GM18867 (cell line): ENCODE results near the gene WFIKKN1.
A peak's percentile ranks its signal among the peaks of the same experiment; 100 is the strongest.

Experiments used
- ATAC-seq: cut with Tn5 transposase; IDR thresholded peaks from one replicate; pipeline ENCODE4 v1.9.1; 2021; ENCODE audit warnings: mild to moderate bottlenecking, moderate library complexity; ENCODE audit not compliant: unreplicated experiment

The WFIKKN1 gene

DNA sequence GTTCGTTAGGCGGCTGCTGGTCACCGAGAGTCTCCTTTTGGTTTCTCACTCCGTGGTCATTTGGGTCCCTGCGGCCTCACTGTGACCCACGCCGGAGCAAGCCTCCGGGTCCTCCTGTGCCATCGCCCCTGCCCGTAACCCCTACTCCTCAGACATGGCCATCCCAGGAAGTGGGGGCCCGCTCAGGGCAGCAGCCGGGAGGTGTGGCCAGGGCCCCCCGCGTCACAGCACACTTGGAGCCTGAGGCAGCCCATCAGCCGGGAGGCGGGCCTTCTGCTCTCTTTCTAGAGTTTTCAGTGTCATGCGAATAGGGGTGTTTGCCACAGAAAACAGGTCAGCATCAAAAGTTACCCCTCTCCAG lies 7.9 kb upstream of the WFIKKN1 start:
- no peak for ATAC-seq

DNA sequence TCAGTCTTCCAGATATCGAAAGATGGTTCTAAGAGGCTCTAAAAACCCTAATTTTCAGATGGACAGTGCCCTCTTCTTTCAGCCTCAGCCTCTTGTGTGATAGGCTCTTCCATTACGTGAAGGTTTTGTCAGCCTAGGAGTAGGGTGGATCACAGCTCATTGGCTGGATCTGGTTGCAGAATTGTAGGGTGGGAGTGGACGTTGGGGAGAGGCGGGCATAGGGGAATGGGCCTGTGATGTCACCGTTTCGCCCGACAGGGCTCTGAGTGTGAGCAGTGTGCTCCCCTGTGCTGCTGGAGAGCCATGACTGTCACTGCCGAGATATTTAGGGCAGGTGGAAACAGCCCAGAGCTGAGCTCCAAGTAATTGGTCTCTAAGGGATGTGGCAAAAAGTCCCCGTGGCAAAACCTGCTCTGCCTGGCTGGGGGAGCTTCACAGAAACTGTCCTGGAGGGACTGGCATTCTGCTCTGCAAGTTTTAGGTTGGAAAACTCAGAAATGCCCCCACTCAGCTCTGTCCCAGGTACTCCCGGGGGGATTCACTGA lies 6.2 kb upstream of the WFIKKN1 start:
- no peak for ATAC-seq

DNA sequence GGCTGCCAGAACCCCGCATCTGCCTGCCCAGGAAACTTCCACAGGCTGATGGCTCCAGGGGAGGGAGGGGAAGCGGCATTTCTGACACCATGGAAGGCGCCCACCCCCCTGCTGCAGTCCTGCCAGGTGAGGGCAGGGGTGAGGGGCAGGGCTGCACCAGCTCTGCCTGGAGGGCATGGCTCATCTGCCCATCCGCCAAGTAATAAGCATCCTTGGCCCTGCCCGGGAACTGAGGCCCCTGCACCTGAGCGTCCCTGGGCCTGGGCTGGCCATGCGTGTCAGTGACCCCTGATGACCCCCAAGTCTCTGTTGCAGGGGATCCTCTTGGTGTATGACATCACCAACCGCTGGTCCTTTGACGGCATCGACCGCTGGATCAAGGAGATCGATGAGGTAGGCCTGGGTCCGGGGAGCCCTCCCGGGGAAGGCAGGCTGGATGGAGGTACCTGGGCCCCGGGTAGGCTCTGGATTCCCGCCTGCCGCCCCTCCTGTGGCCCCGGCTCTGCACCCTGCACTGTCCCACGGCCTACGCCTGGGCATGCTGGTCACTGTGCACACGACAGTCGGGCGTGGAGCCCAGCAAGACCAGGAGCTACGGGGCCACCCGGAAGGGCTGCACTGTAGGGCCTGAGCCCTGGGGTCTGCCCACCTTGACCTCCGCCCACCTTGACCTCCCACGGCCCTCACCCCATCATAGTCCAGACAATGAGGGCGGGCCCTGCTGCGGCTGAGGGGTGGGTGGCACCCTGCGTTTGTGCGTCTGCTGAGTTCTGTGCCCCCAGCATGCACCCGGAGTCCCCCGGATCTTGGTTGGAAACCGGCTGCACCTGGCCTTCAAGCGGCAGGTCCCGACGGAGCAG lies 5.4 kb upstream of the WFIKKN1 start:
- no peak for ATAC-seq

DNA sequence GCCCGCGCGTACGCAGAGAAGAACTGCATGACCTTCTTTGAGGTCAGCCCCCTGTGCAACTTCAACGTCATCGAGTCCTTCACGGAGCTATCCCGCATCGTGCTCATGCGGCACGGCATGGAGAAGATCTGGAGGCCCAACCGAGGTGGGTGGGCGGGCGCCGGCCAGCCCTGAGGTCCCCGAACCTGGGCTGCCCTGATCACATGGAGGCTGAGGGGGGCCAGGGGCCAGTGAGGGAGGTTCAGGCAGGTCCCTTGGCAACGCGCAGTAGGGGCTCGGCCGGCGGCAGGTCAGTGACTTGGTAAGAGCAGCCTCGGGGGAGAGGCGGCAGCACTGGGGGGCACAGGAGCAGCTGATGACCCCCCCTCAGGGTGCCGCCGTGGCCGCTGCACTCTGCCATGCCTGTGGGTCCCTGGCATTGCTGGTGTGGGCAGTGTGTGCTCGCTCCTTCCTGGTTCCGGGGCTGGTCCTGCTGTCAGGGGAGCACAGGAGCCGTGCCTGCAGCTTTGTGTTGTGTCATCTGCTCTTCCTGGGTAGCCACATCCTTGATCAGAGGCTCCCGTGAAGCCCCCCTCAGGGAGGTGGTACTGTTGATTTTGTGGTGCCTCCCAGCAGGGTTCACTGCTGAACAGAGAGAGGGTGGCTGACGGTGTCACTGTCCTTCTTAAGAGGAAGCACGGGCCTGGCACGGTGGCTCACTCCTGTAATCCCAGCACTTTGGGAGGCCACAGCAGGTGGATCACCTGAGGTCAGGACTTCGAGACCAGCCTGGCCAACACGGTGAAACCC lies 4.6 kb upstream of the WFIKKN1 start:
- ATAC-seq = no peak

DNA sequence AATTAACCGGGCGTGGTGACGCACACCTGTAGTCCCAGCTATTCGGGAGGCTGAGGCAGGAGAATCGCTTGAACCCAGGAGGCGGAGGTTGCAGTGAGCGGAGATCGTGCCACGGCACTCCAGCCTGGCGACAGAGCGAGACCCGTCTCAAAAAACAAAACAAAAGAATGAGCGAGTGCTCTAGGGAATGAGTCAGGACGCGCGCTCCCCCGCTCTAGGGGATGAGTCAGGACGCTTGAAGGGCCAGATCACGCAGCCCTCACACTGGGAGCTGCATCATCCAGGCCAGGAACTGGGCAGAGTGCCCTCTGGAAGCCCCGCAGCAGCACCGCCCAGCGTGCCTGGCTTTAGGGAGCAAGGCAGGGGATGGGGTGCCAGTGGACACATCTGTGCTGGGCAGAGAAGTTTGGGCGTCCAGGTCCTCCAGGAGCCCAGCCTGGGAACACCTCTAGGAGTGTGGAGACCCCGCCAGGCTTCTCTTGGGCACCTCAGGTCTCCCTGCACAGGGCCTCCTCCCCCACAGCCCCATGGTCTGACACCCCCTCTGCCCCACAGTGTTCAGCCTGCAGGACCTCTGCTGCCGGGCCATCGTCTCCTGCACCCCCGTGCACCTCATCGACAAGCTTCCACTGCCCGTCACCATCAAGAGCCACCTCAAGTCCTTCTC lies 3.9 kb upstream of the WFIKKN1 start:
- ATAC-seq = no peak

DNA sequence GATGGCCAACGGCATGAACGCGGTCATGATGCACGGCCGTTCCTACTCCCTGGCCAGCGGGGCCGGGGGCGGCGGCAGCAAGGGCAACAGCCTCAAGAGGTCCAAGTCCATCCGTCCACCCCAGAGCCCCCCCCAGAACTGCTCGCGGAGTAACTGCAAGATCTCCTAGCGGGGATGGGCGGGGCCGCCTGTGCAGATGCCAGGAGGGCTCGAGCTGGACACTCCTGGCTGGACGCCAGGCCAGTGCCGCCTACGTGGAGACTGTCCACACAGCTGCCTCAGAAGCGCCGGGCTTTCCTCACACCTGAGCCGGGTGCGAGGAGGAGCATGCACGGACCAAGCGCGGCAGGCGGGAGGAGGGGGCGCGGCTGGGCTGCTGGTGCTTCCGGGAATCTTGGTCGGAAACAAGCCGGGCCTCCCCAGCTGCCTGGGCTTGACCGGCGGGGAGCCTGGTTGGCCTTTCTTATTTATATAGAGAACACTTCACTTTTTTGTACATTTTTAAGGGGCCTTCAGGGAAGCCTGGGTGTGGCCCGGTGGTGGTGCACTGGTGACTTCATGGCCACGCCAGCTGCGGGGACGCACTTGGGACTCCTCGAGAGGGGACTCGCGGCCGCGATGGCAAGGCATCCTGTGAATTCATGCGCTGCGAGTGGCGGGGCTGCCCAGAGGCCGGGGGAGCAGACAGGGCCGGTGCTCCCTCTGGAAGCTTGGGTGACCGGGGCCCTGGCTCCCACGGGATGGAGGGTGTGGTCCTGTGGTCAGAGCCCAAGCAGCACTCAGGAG lies 3.1 kb upstream of the WFIKKN1 start:
- no peak for ATAC-seq

DNA sequence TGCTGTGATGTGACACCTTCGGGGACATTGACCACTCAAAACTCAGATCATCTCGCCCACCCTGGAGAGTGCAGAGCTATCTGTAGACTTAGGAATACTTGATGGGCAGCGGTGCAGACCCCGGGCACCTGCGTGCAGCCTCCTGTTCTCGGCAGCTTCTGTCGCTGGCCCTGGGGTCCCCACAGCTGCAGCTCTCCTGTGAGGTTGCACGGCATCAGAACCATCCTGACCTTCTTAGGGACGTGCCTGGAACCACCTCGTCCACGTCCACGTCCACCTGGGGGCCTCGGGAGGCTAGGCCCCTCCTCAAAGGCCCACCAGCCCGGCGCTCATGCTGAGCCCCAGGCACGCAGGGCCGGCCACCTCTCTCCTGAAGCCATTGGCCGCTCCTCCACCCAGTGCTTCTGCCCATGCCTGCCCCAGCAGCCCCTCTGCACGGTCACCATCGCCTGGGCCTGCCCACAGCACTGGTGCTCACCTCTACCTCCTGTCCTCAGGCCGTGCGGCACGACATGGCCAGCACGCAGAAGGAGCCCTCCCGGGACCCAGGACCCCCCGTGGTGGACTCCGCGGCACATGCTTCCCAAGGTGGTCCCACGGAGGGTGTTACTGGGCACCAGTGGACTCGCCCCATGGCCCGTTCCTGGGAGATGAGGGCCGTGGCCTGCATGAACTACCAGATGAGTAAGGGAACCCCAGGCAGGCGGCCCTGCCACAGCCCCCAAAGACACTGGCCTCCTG lies 2.3 kb upstream of the WFIKKN1 start:
- no peak for ATAC-seq

DNA sequence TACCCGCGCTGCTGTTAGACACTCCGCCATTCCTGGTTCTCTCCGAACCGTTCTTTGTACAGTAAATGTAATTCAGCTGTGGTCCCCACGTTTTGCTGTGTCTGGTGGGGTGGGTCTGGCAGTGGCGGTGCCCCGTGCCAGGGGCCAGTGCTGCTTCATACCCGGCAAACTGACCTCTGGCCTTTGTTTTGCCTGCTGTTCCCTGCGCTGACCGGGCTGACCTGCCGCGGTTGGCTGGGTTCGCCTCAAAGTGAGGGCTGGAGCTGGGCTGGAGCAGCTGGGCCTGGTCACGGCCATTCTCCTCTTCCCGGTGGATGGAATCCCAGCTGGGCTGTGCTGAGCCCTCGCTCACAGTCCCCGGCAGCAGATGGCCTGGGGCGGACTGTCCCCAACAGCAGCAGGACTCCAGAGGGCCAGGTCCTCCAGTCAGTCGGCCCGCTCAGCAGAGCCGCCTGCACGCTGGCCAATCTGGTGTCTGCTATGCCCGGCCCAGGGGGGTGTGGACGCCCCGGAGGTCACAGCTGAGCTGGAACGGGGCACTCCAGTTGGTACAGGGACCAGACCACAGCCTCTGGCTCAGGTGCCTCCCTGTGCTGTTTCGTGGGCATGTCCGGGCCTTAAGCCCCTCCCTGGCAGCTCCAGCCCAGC lies 1.5 kb upstream of the WFIKKN1 start:
- no peak for ATAC-seq

DNA sequence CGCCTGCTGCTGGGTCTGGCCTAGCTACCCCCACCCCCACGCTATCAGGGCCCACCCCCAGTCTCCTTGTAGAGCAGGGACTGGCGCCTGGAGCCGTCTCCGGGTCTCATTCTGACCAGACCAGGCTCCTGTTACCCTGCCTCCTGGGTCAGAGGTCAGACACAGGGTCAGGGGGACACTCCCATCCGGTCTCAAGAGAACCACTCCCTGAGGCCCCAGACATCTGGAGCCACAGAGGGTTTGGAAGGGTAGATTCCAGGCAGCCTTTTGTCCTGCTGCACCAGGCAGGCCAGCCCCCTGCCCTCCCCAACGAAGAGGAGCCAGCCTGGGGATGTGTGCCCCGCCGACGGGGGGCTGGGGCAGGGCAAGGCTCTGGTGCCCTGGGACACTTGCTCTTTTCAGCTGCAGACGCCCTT lies 944 bp upstream of the WFIKKN1 start:
- ATAC-seq = no peak

DNA sequence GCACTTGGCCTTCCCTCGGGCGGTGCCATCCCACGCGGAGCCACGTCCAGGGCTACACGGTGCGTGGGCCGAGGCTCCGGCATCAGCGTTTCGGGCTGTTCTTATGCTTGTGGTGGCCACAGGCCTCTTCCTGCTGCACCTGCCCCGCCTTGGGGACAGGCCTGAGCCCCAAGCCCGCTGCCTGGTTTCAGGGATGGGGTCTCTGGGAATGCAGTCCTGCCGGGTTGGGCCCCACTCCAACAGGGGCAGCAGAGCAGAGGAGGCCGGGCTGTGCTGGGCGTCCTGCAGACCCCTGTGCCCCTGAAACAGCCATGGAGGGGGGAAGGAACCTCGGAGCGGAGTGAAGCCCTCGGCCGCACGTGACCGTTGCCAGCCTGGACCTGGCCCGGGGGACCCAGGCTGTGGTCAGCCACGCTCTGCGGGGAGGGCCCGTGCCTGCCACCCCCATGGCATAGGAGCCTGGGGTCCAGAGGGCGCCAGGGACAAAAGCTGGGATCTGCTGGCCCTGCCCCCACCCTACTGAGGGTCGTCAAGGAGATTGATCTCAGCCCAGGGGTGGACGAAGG lies 453 bp upstream of the WFIKKN1 start:
- ATAC-seq = no peak

DNA sequence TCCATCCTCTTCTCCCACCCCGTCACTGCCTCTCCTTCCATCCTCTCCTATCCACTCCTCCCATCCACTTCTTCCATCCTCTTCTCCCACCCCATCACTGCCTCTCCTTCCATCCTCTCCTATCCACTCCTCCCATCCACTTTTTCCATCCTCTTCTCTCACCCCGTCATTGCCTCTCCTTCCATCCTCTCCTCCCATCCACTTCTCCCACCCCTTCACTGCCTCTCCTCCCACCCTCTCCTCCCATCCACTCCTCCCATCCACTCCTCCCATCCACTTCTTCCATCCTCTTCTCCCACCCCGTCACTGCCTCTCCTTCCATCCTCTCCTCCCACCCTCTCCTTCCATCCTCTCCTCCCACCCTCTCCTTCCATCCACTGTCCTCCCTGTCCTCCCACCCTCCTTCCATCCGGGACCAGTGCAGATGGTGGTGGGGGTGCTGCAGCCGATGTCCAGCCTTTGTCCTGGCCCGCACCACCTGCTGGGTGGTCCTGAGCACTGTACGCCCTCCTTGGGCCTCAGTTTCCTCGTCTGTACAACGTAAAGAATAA lies 1.1 kb downstream of the WFIKKN1 start:
- ATAC-seq = no peak

DNA sequence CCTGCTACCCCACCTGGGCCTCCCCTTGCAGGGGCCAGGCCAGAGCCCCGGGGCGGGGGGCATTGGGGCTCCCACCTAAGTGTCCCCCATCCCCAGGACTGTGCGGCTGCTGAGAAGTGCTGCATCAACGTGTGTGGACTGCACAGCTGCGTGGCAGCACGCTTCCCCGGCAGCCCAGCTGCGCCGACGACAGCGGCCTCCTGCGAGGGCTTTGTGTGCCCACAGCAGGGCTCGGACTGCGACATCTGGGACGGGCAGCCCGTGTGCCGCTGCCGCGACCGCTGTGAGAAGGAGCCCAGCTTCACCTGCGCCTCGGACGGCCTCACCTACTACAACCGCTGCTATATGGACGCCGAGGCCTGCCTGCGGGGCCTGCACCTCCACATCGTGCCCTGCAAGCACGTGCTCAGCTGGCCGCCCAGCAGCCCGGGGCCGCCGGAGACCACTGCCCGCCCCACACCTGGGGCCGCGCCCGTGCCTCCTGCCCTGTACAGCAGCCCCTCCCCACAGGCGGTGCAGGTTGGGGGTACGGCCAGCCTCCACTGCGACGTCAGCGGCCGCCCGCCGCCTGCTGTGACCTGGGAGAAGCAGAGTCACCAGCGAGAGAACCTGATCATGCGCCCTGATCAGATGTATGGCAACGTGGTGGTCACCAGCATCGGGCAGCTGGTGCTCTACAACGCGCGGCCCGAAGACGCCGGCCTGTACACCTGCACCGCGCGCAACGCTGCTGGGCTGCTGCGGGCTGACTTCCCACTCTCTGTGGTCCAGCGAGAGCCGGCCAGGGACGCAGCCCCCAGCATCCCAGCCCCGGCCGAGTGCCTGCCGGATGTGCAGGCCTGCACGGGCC lies 1.9 kb downstream of the WFIKKN1 start:
- no peak for ATAC-seq

DNA sequence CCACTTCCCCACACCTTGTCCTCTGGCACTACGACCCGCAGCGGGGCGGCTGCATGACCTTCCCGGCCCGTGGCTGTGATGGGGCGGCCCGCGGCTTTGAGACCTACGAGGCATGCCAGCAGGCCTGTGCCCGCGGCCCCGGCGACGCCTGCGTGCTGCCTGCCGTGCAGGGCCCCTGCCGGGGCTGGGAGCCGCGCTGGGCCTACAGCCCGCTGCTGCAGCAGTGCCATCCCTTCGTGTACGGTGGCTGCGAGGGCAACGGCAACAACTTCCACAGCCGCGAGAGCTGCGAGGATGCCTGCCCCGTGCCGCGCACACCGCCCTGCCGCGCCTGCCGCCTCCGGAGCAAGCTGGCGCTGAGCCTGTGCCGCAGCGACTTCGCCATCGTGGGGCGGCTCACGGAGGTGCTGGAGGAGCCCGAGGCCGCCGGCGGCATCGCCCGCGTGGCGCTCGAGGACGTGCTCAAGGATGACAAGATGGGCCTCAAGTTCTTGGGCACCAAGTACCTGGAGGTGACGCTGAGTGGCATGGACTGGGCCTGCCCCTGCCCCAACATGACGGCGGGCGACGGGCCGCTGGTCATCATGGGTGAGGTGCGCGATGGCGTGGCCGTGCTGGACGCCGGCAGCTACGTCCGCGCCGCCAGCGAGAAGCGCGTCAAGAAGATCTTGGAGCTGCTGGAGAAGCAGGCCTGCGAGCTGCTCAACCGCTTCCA lies 2.7 kb downstream of the WFIKKN1 start:
- ATAC-seq = no peak

DNA sequence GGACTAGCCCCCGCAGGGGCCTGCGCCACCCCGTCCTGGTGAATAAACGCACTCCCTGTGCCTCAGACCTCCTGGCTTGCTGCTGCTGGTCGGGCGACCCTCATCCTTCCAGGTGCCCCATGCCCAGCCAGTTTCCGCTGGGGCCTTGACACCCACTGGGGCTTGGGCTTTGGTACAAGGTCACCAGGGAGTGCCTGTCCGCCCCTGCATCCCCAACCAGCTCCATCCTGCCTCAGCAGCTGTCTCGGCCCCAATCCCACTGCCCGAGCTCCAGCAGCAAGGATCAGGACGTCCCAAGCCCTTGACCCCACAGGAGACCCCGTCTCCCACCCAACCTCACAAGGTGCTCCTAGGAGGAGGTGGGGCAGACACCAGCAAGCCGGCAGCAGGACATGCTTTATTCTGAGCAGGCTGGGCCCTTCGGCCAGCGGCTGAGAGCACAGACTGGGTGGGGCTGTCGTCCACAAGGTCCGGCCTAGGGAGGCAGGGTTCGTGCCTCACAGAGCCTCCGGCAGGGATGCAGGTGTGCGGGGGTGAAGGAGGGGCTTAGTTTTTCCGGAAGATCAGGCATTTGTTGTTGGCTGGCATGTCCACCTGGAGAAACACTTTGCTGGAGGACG lies 3.4 kb downstream of the WFIKKN1 start:
- ATAC-seq = no peak

DNA sequence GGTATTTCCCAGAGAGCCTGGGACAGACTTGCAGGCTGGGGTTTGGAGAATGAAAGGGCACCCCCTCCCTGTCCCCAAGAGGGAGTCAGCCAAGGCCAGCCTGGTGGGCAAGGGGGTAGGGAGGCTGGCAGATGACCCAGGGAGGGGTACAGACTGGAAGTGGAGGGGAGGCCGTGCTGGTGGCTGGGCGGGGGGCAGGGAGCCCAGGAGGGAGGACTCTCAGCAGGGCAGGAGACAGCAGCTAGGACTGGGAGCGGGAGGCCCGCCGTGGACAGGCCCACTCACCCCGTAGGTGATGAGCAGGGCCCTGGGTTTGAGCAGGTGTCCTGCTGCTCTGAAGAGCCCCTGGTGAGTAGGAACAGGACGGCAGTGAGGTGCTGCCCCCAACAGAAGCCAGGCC lies 4.2 kb downstream of the WFIKKN1 start:
- ATAC-seq = no peak

DNA sequence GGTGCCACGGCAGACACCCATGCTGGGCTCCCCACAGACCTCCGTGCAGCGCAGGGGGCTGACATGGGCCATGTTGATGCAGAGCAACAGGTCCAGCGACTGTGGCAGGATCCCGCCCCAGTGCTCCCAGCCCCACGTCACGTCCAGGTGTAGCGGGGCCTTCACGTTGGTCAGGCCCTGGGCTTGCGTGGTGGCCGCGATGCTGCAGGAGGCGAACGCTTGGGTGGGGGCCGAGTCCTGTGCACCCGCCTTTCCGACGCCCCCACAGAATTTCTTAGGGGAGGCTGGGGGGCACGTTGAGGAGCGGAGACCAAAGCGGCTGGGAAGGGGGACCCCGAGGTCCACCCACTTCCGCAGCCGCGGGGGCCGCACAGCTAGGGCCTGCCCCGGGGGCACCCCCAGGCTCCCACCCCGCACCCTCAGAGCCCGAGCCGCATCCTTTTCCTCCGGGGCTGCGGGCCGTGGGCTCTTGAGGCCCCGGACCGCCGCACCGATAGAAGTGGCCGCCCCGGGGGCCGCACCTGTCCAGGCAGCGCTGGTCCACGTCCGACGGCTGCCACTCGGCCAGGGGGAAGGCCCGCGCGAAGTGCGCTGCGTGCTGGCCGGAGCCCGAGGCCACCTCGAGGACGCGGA lies 4.9 kb downstream of the WFIKKN1 start:
- ATAC-seq = peak; percentile 12
